B cell (primary cell): Measurements from ENCODE around the gene UBASH3B. TPM values are rescaled to one million over a fixed set of nuclear protein-coding genes. Genes with fewer than 3 reads are reported as not detected.

Source experiments
- ATAC-seq: fragments of 200-7000 bp; cut with Tn5 transposase; one replicate; pipeline ENCODE4 v1.10.0; 2021; ENCODE audit warnings: low read depth, mild to moderate bottlenecking, moderate number of reproducible peaks, moderate library complexity
- CTCF ChIA-PET: fragments of 350-600 bp; sonication (Branson Sonifier 250); formaldehyde crosslinking; loops from one replicate; lab custom pipeline; 2021; ENCODE audit warnings: antibody characterized with exemption, inconsistent platforms; lab: Charles Lee
- POLR2A ChIA-PET: fragments of 350-600 bp; sonication (Branson Sonifier 250); formaldehyde crosslinking; loops from one replicate; lab custom pipeline; 2021; ENCODE audit warnings: antibody characterized with exemption; lab: Charles Lee
- DNase-seq: peaks from one replicate; pipeline ENCODE4 v3.0.0; 2013
- H2AFZ ChIP-seq: 2 replicates; pipeline ENCODE4 v1.6.1; 2012; ENCODE audit warnings: mild to moderate bottlenecking, low read depth, low read length; ENCODE audit not compliant: insufficient read depth, poor library complexity, severe bottlenecking
- H3K27ac ChIP-seq, 2 donors: 1 replicate in 1 of 2; 2 replicates in 1 of 2; pipeline ENCODE4 v1.5.1; 2012 to 2013; ENCODE audit warnings: low read length in 2 of 2, mild to moderate bottlenecking in 2 of 2, moderate library complexity in 1 of 2
- H3K27me3 ChIP-seq, 4 experiments: fragments of 200-600 bp in 1 of 4; sonication (generic) in 1 of 4; replicated peaks in 1 of 4; 1 replicate in 2 of 4; 2 replicates in 2 of 4; pipeline versions ENCODE4 v1.6.1 to v1.7.0; 2013 to 2016; ENCODE audit warnings: low read length in 3 of 4, mild to moderate bottlenecking in 2 of 4, mixed read lengths in 1 of 4, moderate library complexity in 1 of 4; ENCODE audit not compliant: insufficient read depth in 4 of 4, control insufficient read depth in 3 of 4; ENCODE audit errors: control extremely low read depth in 1 of 4
- H3K36me3 ChIP-seq, 2 experiments: replicated peaks in 1 of 2; 1 replicate in 1 of 2; 2 replicates in 1 of 2; pipeline versions ENCODE4 v1.6.1 to v1.7.1; 2013; ENCODE audit warnings: low read length in 1 of 2; ENCODE audit not compliant: insufficient read depth in 2 of 2, control insufficient read depth in 1 of 2; ENCODE audit errors: control extremely low read depth in 1 of 2, extremely low read depth in 1 of 2
- H3K4me1 ChIP-seq, 2 donors: fragments of 200-600 bp in 1 of 2; sonication (generic) in 1 of 2; 1 replicate in 1 of 2; 2 replicates in 1 of 2; pipeline versions ENCODE4 v1.5.1 to v1.6.1; 2013 to 2017; ENCODE audit warnings: low read length in 2 of 2; ENCODE audit not compliant: control insufficient read depth in 2 of 2, insufficient read depth in 2 of 2
- H3K4me2 ChIP-seq: replicated peaks from 2 replicates; pipeline ENCODE3; 2012; ENCODE audit warnings: mild to moderate bottlenecking, low read depth, low read length; ENCODE audit not compliant: poor library complexity, severe bottlenecking
- H3K4me3 ChIP-seq, 5 experiments: fragments of 200-600 bp in 1 of 5; sonication (generic) in 1 of 5; 1 replicate in 3 of 5; 2 replicates in 2 of 5; pipeline versions ENCODE4 v1.5.1 to v1.7.0; 2011 to 2016; ENCODE audit warnings: low read length in 4 of 5, mild to moderate bottlenecking in 4 of 5, low read depth in 2 of 5, control low read depth in 1 of 5, moderate library complexity in 1 of 5; ENCODE audit not compliant: insufficient read depth in 1 of 5; ENCODE audit errors: control extremely low read depth in 1 of 5, extremely low read depth in 1 of 5
- H3K79me2 ChIP-seq: fragments of 200-600 bp; sonication (generic); one replicate; pipeline ENCODE4 v1.6.0; 2016; ENCODE audit warnings: low read length; ENCODE audit not compliant: control insufficient read depth, insufficient read depth
- H3K9ac ChIP-seq: fragments of 200-600 bp; sonication (generic); 2 replicates; pipeline ENCODE4 v1.6.1; 2017; ENCODE audit warnings: mild to moderate bottlenecking, low read length, moderate library complexity
- H3K9me3 ChIP-seq, 3 donors: one replicate each; pipeline versions ENCODE4 v1.6.1 to v1.7.1; 2013; ENCODE audit warnings: low read length in 2 of 3; ENCODE audit not compliant: control insufficient read depth in 2 of 3, insufficient read depth in 1 of 3; ENCODE audit errors: control extremely low read depth in 1 of 3
- H4K20me1 ChIP-seq: 2 replicates; pipeline ENCODE4 v1.6.0; 2012; ENCODE audit warnings: mild to moderate bottlenecking, low read length; ENCODE audit not compliant: insufficient read depth, control insufficient read depth, poor library complexity, severe bottlenecking
- H3K27ac Mint-ChIP-seq: one replicate; pipeline ENCODE4 v1.8.0; 2021; ENCODE audit warnings: mixed read lengths
- H3K27me3 Mint-ChIP-seq: one replicate; pipeline ENCODE4 v1.8.0; 2021; ENCODE audit warnings: mixed read lengths
- H3K4me1 Mint-ChIP-seq: one replicate; pipeline ENCODE4 v1.8.0; 2021; ENCODE audit warnings: mixed read lengths
- H3K4me3 Mint-ChIP-seq: one replicate; pipeline ENCODE4 v1.8.0; 2021; ENCODE audit warnings: mixed read lengths
- H3K9me3 Mint-ChIP-seq: one replicate; pipeline ENCODE4 v1.8.0; 2022; ENCODE audit warnings: mixed read lengths; ENCODE audit not compliant: insufficient read depth
- EZH2 ChIP-seq: IDR thresholded peaks from 2 replicates; pipeline ENCODE4 v1.6.1; 2012; ENCODE audit warnings: borderline replicate concordance, low read depth, mild to moderate bottlenecking, moderate library complexity, low read length; ENCODE audit not compliant: insufficient read depth, poor library complexity, severe bottlenecking
- WGBS: methylation state at CpG from one replicate; pipeline ENCODE4 v1.1.5; 2013; ENCODE audit warnings: missing lambda C conversion rate; ENCODE audit not compliant: insufficient coverage; 5-methylcytosine and 5-hydroxymethylcytosine counted together
- intact Hi-C: fragments of 100-400 bp; cut with micrococcal nuclease; formaldehyde crosslinking; loops from one replicate; pipeline ENCODE4 v1.10.0; 2022
- polyA plus RNA-seq: library from polyadenylated mRNA; depleted of rRNA; stranded (reverse); fragments of >200 nt; gene quantifications from 2 replicates; pipeline ENCODE4 v1.2.3, GENCODE V29; 2012
- total RNA-seq, 2 donors: library from RNA; stranded (reverse); fragments of 120-200 nt in 1 of 2; gene quantifications; 1 replicate in 1 of 2; 2 replicates in 1 of 2; pipeline versions ENCODE4 v1.2.3 to v1.2.4, GENCODE V29; 2013 to 2022
- TF ChIP-seq, protein P1 (sequence below): fragments of 200-600 bp; IDR thresholded peaks from one replicate; pipeline ENCODE4 v1.8.0; 2022; ENCODE audit warnings: antibody characterized with exemption, mild to moderate bottlenecking

UBASH3B gene
- total and polyA plus RNA-seq, 2 donors (not counting 1 experiment from before 2014, with no cell fraction given): 2.3 to 3.6 TPM

DNA sequence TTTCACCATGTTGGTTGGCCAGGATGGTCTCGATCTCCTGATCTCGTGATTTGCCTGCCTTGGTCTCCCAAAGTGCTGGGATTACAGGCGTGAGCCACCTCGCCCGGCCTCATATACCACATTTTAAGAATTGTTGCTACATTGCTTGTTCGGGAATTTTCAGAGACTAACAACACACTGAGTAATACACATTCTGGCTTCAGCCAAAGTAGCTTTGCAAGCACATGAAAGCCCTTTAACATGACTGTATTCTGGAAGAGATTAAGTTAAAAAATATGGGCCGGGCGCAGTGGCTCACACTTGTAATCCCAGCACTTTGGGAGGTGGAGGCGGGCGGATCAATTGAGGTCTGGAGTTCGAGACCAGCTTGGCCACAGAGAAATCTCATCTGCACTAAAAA lies 197.7 kb downstream of the UBASH3B start:
- 83% methylated on average over 4 of the region's 11 CpGs for WGBS
- Mint-ChIP-seq H3K27ac (no peak overlapping the region), H3K4me3 (no peak overlapping the region), H3K4me1 (peaks cover 24% of the 10 kb centered on the region), H3K27me3 (no peaks in the 10 kb centered on the region), H3K9me3 (no peaks in the 10 kb centered on the region)
- H3K4me2 ChIP-seq: no peak overlapping the region
- H2AFZ ChIP-seq: no peak overlapping the region
- DNase-seq (no peak), ATAC-seq (no peak)
- no peak for TF ChIP-seq EZH2
- TF ChIP-seq, protein P1, sequence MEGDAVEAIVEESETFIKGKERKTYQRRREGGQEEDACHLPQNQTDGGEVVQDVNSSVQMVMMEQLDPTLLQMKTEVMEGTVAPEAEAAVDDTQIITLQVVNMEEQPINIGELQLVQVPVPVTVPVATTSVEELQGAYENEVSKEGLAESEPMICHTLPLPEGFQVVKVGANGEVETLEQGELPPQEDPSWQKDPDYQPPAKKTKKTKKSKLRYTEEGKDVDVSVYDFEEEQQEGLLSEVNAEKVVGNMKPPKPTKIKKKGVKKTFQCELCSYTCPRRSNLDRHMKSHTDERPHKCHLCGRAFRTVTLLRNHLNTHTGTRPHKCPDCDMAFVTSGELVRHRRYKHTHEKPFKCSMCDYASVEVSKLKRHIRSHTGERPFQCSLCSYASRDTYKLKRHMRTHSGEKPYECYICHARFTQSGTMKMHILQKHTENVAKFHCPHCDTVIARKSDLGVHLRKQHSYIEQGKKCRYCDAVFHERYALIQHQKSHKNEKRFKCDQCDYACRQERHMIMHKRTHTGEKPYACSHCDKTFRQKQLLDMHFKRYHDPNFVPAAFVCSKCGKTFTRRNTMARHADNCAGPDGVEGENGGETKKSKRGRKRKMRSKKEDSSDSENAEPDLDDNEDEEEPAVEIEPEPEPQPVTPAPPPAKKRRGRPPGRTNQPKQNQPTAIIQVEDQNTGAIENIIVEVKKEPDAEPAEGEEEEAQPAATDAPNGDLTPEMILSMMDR: no peak
- H3K4me1 ChIP-seq: peaks cover 14 to 23% of the 10 kb centered on the region in 2 donors
- H3K9me3 ChIP-seq: no peaks in the 10 kb centered on the region
- H3K4me3 ChIP-seq: no peak overlapping the region
- H3K9ac ChIP-seq: no peak overlapping the region
- H3K27ac ChIP-seq: no peak overlapping the region
- H3K79me2 ChIP-seq: no peaks in the 10 kb centered on the region
- CTCF ChIA-PET: interaction anchor here (0.9 to 9.1 kb wide), 30 partner anchors 9 to 273 kb away, joined by 3 to 319 read pairs (median 12); partner anchors contain the start of genes CRTAM and UBASH3B
- H3K36me3 ChIP-seq: no peaks in the 10 kb centered on the region
- POLR2A ChIA-PET: interaction anchor here (0.7 to 1.6 kb wide), 3 partner anchors 19 to 209 kb away, joined by 3 to 4 read pairs (median 3); no protein-coding TSS in a partner anchor
- intact Hi-C loops: loop anchor here (5.0 to 10.0 kb wide), 2 partner anchors 41 to 1198 kb away; no protein-coding TSS in a partner anchor
- no peaks in the 10 kb centered on the region for H3K27me3 ChIP-seq
- no peaks in the 10 kb centered on the region for H4K20me1 ChIP-seq

DNA sequence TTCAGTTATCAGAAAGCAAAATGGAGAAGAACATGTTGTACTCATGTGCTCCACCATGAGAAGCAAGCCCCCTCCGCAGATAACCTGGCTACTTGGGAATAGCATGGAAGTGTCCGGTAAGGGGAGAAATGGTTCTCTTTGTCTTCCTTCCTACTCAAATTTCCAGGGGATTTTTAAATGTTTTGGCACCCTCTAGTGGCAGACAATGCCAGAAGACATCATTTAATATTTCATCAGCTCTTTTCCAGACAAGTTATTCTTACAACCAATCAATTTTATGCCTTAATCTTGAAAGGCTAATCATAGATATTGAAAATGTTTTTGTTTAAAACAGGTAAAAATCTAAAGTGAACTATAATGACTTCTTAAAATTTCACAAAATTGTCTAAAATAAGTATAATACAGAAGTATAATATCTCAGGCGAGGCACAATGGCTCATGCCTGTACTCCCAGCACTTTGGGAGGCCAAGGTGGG lies 198.5 kb downstream of the UBASH3B start:
- Mint-ChIP-seq H3K27me3 (no peaks in the 10 kb centered on the region), H3K27ac (no peak overlapping the region), H3K9me3 (no peaks in the 10 kb centered on the region), H3K4me3 (no peak overlapping the region), H3K4me1 (peaks cover 24% of the 10 kb centered on the region)
- Histone ChIP-seq H3K36me3 (no peaks in the 10 kb centered on the region), H3K79me2 (no peaks in the 10 kb centered on the region), H4K20me1 (no peaks in the 10 kb centered on the region), H3K27ac (no peak overlapping the region), H3K4me2 (no peak overlapping the region), H3K4me1 (peaks cover 14 to 23% of the 10 kb centered on the region in 2 donors), H3K27me3 (no peaks in the 10 kb centered on the region), H3K9ac (no peak overlapping the region), H3K4me3 (no peak overlapping the region), H3K9me3 (no peaks in the 10 kb centered on the region), H2AFZ (no peak overlapping the region)
- ATAC-seq (no peak), DNase-seq (peak; percentile 79)
- TF ChIP-seq EZH2: no peak
- TF ChIP-seq, protein P1: peak; percentile 84
- 100% methylated on average over 1 of the region's 3 CpGs for WGBS
- ChIA-PET POLR2A (interaction anchor here (0.7 kb wide), 1 partner anchor 59 kb away, joined by 4 read pairs; no protein-coding TSS in a partner anchor), CTCF (interaction anchor here (0.7 to 9.1 kb wide), 30 partner anchors 10 to 274 kb away, joined by 3 to 319 read pairs (median 12); partner anchors contain the start of gene CRTAM)
- intact Hi-C loops: loop anchor here (1.0 to 10.0 kb wide), 7 partner anchors 42 to 1199 kb away; no protein-coding TSS in a partner anchor
